ENCODE results near the gene ALG1.
"Not testable (repeated sequence)": the region's sequence is repeated elsewhere in the genome, so short reads cannot be mapped to it uniquely, and the experiment has no call there.

ALG1 gene

DNA sequence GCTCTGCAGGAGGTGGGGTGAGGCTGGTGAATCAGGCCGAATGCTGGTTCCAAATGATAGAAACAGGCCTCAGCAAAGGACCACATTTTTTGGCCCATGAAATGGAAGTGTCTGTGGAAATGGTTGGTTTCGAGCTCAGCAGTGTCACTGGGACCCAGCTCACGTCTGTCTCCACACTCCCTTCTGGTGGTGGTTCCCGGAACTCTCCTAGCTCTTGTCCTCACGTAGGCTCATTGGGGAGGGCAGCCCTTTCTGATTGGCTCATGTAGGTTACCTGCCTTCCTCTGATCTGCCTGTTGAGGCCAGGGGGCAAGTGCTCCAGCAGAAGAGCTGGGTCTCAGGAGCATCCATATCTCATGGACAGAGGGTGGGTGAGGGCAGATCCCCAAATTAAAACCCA lies 4.0 kb downstream of the ALG1 start:
- no peak for DNase-seq

GRCh38 chr16:5077304-5077703 lies 5.7 kb downstream of the ALG1 start:
- DNase-seq = no peak

DNA sequence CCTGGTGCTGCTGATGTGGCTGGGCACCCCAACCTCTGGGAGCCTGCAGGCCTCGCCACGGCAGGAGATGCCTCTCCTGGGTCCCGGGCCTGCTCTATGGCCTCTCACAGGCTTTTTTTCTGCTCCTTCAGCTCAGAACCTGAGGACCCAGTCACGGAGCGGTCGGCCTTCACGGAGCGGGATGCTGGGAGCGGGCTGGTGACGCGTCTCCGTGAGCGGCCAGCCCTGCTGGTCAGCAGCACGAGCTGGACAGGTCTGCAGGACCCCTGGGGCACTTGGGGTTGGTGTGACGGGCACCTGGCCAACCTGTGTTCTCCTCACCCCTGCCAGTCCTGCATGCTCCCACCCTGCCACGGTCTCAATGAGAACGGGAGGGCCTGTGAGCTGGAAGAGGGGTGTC lies 7.0 kb downstream of the ALG1 start:
- no peak for DNase-seq

GRCh38 chr16:5080461-5080860 lies 8.8 kb downstream of the ALG1 start:
- DNase-seq = not testable (repeated sequence)

- DNase-seq = not testable (repeated sequence)
These were observed 9.4 kb downstream of the ALG1 start for GRCh38 chr16:5080996-5081395.

DNA sequence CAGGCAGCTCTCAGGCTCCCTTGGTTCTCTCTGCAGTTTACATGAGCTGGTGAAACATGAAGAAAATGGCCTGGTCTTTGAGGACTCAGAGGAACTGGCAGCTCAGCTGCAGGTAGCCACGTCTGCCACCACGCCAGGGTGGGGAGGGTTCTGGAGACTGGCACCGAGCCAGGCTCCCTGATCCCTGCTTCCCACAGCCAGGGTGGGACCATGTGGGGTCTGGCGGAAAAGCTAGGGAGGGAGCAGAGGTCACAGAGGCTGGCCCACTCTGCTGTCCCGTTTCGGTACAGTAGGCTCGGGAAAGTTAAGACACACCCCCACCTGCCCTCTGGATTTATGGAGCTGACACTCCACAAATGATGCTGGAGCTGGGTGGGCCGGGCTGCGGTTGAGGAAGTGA lies 12.0 kb downstream of the ALG1 start:
- not testable (repeated sequence) for DNase-seq

DNA sequence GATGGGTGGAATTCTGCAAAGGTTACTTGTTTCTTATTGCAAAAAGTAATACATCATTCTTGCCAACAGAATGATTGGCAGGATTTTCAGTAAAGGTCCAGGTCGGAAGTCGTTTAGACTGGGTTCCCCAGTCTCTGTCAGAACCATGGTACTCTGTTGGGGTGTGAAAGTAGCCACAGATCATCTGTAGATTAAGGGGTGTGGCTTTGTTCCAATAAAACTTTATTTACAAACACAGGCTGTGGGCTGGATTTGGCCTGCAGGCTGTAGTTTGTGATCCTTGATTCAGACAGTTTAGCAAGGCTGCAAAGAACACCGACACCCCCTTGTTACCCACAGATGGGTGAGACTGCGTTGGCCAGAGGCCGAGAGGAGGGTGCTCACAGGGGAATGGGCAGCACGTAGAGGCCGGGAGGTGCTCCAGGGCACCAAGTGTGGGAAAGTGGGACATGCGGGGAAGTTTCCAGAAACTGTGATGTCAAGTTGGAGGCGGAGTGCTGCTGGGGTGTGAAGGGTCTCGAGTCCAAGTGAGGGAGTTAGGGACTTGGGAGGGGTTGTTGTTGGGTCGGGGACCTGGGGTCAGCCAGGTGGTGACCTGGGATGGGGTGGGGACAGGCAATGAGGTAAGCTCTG lies 12.6 kb downstream of the ALG1 start:
- not testable (repeated sequence) for DNase-seq

- DNase-seq = peak; percentile 44 to 58
These were observed 13.2 kb downstream of the ALG1 start for GRCh38 chr16:5084802-5085201.

- DNase-seq = not testable (repeated sequence)
These were observed 14.1 kb downstream of the ALG1 start for GRCh38 chr16:5085716-5086115.

DNA sequence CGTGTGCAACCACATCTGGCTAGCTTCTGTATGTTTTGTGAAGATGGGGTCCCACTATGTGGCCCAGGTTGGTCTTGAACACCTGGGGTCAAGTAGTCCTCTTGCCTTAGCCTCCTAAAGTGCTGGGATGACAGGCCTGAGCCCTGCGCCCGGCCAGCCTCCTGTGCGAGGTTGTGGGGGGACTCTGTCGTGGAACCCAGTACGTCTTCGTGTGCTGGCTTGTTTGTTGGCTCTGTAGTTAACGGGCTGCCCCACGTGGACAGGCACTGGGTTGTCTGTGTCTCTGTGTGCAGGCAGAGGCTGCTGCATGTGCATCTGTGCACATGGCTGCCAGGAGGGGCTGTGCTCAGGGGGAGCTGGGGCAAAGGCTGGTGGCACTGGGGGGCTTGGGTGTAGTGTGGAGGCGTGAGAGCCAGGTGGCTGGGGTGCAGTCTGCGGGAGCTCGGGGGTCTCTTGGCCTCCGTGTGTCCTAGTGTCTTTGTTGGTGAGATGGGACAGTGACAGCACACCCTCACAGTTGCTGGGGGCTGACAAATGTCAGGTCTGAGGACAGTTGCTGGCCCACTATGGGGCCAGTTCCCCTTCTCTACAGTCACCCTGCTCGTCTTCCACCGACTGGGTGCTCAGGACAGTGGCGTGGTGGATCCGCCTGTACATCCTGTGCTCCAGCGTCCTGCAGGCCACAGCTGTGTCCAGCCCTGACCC lies 16.6 kb downstream of the ALG1 start:
- not testable (repeated sequence) for DNase-seq

- not testable (repeated sequence) for DNase-seq
These were observed 17.3 kb downstream of the ALG1 start for GRCh38 chr16:5088936-5089335.

DNA sequence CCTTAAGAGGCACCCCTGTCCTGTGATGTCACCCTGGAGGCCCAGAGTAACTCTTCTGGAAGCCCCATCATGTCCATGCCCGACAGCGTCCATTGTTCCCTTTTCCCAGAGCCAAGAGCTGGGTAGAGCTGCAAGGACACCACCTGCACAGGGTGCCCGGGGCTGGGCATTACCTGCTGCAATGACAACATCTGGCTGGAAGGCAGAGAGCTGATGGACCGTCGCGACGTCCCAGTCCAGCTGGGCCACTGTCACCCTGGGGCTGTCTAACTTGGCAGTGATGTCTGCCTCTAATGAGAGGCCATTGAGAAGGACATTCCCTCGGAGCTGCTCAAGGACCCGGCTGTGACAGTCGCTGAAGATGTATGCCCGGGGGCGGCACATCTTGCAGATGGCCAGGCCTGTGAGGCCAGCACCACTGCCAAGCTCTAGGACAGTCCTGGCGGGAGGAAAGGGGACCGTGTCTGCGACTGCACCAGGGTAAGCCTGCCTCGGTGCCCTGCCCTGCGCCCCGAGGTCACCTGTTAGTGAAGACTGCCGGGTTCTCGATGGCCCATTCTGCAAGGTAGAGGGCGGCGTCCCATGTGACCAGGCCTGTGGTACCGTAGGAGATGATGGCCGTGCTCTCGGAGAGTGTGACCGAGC lies 18.4 kb downstream of the ALG1 start:
- not testable (repeated sequence) for DNase-seq

DNA sequence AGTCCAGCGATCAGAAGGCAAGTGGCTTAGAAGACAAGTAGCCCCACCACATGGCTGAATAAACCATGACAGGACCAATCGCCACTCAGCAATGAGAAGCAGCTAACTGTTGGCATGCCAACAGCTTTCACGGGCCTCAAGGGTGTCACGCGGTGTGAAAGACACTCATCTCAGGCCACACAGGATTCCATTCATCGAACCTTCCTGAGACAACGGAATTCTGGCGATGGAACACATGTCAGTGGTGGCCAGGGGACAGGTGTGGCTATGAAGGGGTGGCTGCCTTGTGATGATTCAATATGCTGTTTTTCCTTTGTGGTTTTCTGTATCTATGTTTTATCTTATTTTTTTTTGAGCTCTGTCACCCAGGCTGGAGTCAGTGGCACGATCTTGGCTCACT lies 18.9 kb downstream of the ALG1 start:
- not testable (repeated sequence) for DNase-seq

DNA sequence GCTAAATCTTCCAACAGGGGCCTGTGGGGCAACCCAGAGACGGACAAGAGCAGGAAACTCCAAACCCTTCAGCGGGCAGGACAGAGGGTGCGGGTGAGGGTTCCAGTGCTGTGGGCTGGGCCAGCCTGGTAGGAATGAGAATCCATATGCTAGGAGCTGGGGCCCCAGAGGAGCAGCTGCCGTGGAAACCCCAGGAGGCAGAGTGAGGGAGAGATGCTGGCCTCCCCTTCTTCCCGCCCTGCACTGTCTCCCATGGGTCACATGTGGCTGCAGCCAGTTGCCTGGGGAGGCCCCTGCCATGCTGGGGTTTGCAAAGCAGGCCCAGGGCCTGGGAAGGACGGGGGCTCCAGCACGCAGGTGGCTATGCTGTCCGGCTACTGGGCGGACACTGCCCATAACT lies 21.4 kb downstream of the ALG1 start:
- not testable (repeated sequence) for DNase-seq

DNA sequence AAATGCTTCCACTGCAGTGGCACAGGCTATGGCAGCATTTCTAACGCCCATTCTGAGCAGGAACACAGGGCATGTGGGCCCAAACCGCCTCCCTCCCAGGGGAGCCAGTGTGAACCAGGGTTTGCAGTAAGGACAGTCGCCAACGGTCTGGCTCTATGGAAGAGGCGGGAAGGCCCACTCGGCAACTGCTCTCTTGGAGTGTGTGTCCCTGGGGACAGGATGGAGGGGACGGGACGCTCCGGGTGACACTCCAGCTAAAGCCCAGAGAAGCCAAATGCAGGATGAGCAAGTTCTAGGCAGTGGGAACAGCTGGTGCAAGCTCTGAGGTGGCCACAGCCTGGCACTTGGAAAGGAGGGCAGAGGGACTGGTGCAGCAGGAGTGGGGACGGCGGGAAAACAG lies 22.1 kb downstream of the ALG1 start:
- DNase-seq = not testable (repeated sequence)

DNA sequence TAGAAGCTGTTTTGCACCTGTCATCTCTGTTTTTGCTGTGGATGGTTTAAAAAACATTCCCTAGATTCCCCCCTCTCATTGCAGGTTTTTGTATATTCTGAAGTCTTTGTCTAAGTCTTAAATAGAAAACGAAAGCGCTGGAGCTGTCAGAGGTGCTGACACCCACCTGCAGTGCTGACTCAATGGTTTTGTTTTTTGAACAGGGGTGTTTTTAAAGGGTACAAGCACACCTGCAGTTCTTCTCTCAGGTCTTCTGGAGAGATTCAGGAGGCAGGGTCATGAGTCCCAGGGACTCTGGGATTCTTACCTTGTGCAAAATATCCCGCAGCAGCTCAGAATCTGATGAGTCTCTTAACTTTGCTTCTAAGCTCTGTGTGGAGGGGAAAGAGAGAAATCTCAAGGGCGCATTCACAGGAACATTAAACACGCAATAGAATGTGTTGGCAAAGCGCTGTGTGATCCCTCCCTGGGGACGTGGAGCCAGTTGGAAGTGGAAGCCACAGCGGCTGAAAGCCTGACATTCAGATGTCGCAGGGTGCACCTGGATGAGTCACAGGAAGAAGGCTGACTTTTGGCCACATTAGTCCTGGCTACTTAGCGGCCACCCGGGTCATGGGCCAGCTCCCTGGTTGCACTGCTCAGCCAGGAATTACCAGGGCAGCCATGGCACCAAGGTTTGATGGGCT lies 23.6 kb downstream of the ALG1 start:
- DNase-seq = not testable (repeated sequence)

DNA sequence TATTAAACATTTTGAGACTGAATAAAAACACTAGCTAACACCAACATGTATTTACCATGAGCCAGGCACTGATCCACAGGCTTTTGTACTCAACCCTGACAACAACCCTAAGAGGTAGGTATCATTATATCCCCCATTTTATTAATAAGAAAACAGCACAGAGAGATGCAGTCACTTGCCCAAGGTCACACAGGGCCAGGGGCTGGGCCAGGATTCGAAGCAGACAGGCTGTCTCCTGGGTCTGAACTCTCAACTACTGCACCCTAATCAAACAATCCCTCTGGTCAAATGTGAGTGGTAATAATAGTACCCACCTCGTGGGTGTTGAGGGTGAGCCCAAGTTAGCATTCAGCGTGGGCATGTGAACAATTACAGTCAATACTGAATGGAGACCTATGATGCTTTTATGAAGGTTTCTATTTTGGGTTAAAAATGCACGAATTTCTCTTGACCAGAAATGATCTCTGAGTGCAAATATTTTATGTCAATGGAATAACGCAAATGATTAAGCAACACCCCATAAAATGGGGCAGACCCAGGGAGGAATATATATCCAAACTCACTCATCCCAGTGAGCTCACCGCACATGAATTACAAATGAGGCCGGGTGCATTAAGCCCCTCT lies 24.9 kb downstream of the ALG1 start:
- not testable (repeated sequence) for DNase-seq

- DNase-seq = peak; percentile 25 to 40
These were observed 25.4 kb downstream of the ALG1 start for GRCh38 chr16:5097061-5097469.

GRCh38 chr16:5097470-5098220 lies 26.0 kb downstream of the ALG1 start, which contains the start of gene EEF2KMT:
Gene EEF2KMT (minus strand): TSS chr16:5097795. CDS start chr16:5097739, 56 bp downstream.
- peak in 1 of 2 donors; percentile 96 for DNase-seq

- peak; percentile 97 to 99 for DNase-seq
These were observed 26.8 kb downstream of the ALG1 start for GRCh38 chr16:5098221-5099159.

DNA sequence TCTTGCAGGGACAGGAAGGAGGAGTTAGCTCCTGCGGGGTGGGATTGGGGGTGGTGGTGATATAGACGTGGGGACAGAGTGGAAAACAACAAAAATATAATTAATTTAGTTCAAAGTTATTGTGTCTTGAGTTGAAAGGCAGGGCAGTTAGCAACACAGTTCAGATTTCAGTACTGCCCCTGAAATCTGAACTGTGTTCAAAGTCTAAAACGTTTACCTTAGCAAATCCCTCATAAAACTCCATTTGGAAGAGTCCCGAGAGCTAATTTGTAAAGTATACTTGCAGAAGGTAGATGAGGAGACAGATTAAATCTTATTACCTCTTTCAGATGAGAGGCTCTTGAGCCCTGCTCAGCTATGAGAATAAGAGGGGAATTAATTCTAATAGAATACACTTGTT lies 27.5 kb downstream of the ALG1 start:
- not testable (repeated sequence) for DNase-seq
